H9 (cell line): ENCODE data around the gene AKAP5. TPM values are rescaled to one million over a fixed set of nuclear protein-coding genes. Genes with fewer than 3 reads are reported as not detected.

ENCODE experiments used
- DNase-seq: peaks from one replicate; pipeline ENCODE4 v3.0.0-alpha.2; 2017
- H2AFZ ChIP-seq: one replicate; pipeline ENCODE4 v1.6.1; 2013; ENCODE audit warnings: mild to moderate bottlenecking, low read length, control low read depth, moderate library complexity
- H2AK5ac ChIP-seq: 2 replicates; pipeline ENCODE4 v1.6.1; 2013; ENCODE audit warnings: low read length, control low read depth, mixed read lengths; ENCODE audit not compliant: insufficient read length
- H2BK120ac ChIP-seq: one replicate; pipeline ENCODE4 v1.6.1; 2013; ENCODE audit warnings: low read depth, mild to moderate bottlenecking, low read length, control low read depth, inconsistent platforms; ENCODE audit not compliant: poor library complexity, severe bottlenecking
- H2BK12ac ChIP-seq: 2 replicates; pipeline ENCODE4 v1.6.1; 2013; ENCODE audit warnings: low read length, control low read depth, mixed read lengths, low read depth; ENCODE audit not compliant: insufficient read length
- H2BK15ac ChIP-seq: 2 replicates; pipeline ENCODE4 v1.6.1; 2013; ENCODE audit warnings: low read depth, low read length, control low read depth
- H2BK20ac ChIP-seq: one replicate; pipeline ENCODE4 v1.6.1; 2013; ENCODE audit warnings: low read depth, mild to moderate bottlenecking, low read length, control low read depth, inconsistent platforms; ENCODE audit not compliant: poor library complexity, severe bottlenecking
- H2BK5ac ChIP-seq: 2 replicates; pipeline ENCODE4 v1.6.1; 2013; ENCODE audit warnings: low read length, control low read depth, mixed read lengths; ENCODE audit not compliant: insufficient read length
- H3K14ac ChIP-seq: 2 replicates; pipeline ENCODE4 v1.6.1; 2013; ENCODE audit warnings: low read length, control low read depth; ENCODE audit not compliant: insufficient read depth
- H3K18ac ChIP-seq: 2 replicates; pipeline ENCODE4 v1.6.1; 2013; ENCODE audit warnings: low read depth, mild to moderate bottlenecking, mixed read lengths, low read length, control low read depth; ENCODE audit not compliant: insufficient read length
- H3K23ac ChIP-seq: 2 replicates; pipeline ENCODE4 v1.6.1; 2013; ENCODE audit warnings: low read length, control low read depth, mixed read lengths, low read depth; ENCODE audit not compliant: insufficient read length
- H3K23me2 ChIP-seq: 2 replicates; pipeline ENCODE4 v1.6.1; 2013; ENCODE audit warnings: low read depth, mild to moderate bottlenecking, mixed read lengths, low read length, control low read depth; ENCODE audit not compliant: insufficient read length, poor library complexity, severe bottlenecking
- H3K27ac ChIP-seq: 2 replicates; pipeline ENCODE4 v1.5.1; 2013; ENCODE audit warnings: low read length, control low read depth, mixed read lengths, low read depth; ENCODE audit not compliant: insufficient read length
- H3K27me3 ChIP-seq: 2 replicates; pipeline ENCODE4 v1.6.1; 2013; ENCODE audit warnings: low read length, control low read depth, inconsistent platforms; ENCODE audit not compliant: insufficient read depth
- H3K4ac ChIP-seq: 2 replicates; pipeline ENCODE4 v1.6.1; 2013; ENCODE audit warnings: low read depth, mild to moderate bottlenecking, control low read depth, inconsistent platforms, low read length, moderate library complexity
- H3K4me1 ChIP-seq: 2 replicates; pipeline ENCODE4 v1.6.1; 2013; ENCODE audit warnings: low read length, control low read depth, inconsistent platforms; ENCODE audit not compliant: insufficient read depth
- H3K4me2 ChIP-seq: 2 replicates; pipeline ENCODE4 v1.6.1; 2013; ENCODE audit warnings: low read length, control low read depth, mixed read lengths; ENCODE audit not compliant: insufficient read length, insufficient read depth
- H3K56ac ChIP-seq: 2 replicates; pipeline ENCODE4 v1.6.1; 2013; ENCODE audit warnings: low read depth, mild to moderate bottlenecking, mixed read lengths, low read length, control low read depth; ENCODE audit not compliant: insufficient read length
- H3K79me1 ChIP-seq: 2 replicates; pipeline ENCODE4 v1.6.1; 2013; ENCODE audit warnings: low read depth, mild to moderate bottlenecking, moderate library complexity, low read length, control low read depth, inconsistent platforms; ENCODE audit not compliant: insufficient read depth, poor library complexity, severe bottlenecking
- H3K79me2 ChIP-seq: 2 replicates; pipeline ENCODE4 v1.6.1; 2013; ENCODE audit warnings: low read length, control low read depth, inconsistent platforms; ENCODE audit not compliant: insufficient read depth
- H3K9ac ChIP-seq: 2 replicates; pipeline ENCODE4 v1.6.1; 2013; ENCODE audit warnings: low read length, control low read depth, mixed read lengths; ENCODE audit not compliant: insufficient read length; ENCODE audit errors: extremely low read depth
- H3K9me3 ChIP-seq: one replicate; pipeline ENCODE4 v1.6.1; 2013; ENCODE audit warnings: low read depth, low read length, inconsistent platforms; ENCODE audit not compliant: control insufficient read depth
- H3T11ph ChIP-seq: one replicate; pipeline ENCODE4 v1.6.1; 2013; ENCODE audit warnings: mild to moderate bottlenecking, low read length, control low read depth, inconsistent platforms
- H4K20me1 ChIP-seq: one replicate; pipeline ENCODE4 v1.6.1; 2013; ENCODE audit not compliant: control insufficient read depth, insufficient read length, insufficient read depth
- H4K5ac ChIP-seq: 2 replicates; pipeline ENCODE4 v1.6.1; 2013; ENCODE audit warnings: low read depth, mild to moderate bottlenecking, mixed read lengths, low read length, control low read depth; ENCODE audit not compliant: insufficient read length
- H4K8ac ChIP-seq: replicated peaks from 2 replicates; pipeline ENCODE4 v1.6.1; 2013; ENCODE audit warnings: low read length, control low read depth, mixed read lengths, low read depth; ENCODE audit not compliant: insufficient read length
- H4K91ac ChIP-seq: 2 replicates; pipeline ENCODE4 v1.6.1; 2013; ENCODE audit warnings: low read depth, mild to moderate bottlenecking, moderate library complexity, mixed read lengths, low read length, control low read depth; ENCODE audit not compliant: insufficient read length
- H3K27ac Mint-ChIP-seq, 3 experiments: 2 replicates in 2 of 3; 3 replicates in 1 of 3; pipeline ENCODE4 v1.8.0; 2020 to 2021; ENCODE audit warnings: mixed read lengths in 3 of 3, mild to moderate bottlenecking in 1 of 3, moderate library complexity in 1 of 3
- H3K27me3 Mint-ChIP-seq: 2 replicates; pipeline ENCODE4 v1.8.0; 2021; ENCODE audit warnings: low read depth, mild to moderate bottlenecking, moderate library complexity, mixed read lengths
- H3K36me3 Mint-ChIP-seq, 3 experiments: 2 replicates in 2 of 3; 3 replicates in 1 of 3; pipeline ENCODE4 v1.8.0; 2020 to 2021; ENCODE audit warnings: low read depth in 3 of 3, mixed read lengths in 3 of 3; ENCODE audit not compliant: insufficient read depth in 1 of 3
- H3K4me1 Mint-ChIP-seq, 2 experiments: 2 replicates each; pipeline ENCODE4 v1.8.0; 2020; ENCODE audit warnings: mixed read lengths in 2 of 2
- H3K4me3 Mint-ChIP-seq, 2 experiments: 2 replicates in 1 of 2; 3 replicates in 1 of 2; pipeline ENCODE4 v1.8.0; 2020 to 2021; ENCODE audit warnings: mild to moderate bottlenecking in 2 of 2, mixed read lengths in 2 of 2, moderate library complexity in 1 of 2
- H3K9me3 Mint-ChIP-seq, 2 experiments: 2 replicates in 1 of 2; 3 replicates in 1 of 2; pipeline ENCODE4 v1.8.0; 2020; ENCODE audit warnings: mild to moderate bottlenecking in 2 of 2, mixed read lengths in 2 of 2, moderate library complexity in 1 of 2
- CTCF ChIP-seq: fragments of 200-600 bp; sonication (generic); conservative IDR thresholded peaks from 3 replicates; pipeline ENCODE4 v1.8.0; 2021; ENCODE audit warnings: antibody characterized with exemption, mild to moderate bottlenecking
- WGBS: extraction: QIAGEN DNeasy Blood & Tissue Kit; methylation state at CpG from one replicate; pipeline ENCODE4 v1.1.7; 2013; ENCODE audit warnings: missing lambda C conversion rate, low lambda C conversion rate, mixed read lengths; ENCODE audit not compliant: insufficient read length; ENCODE audit errors: extremely low coverage; 5-methylcytosine and 5-hydroxymethylcytosine counted together
- total RNA-seq: library from RNA; stranded (reverse); gene quantifications from 2 replicates; pipeline ENCODE4 v1.2.1, GENCODE V29; 2021

The AKAP5 gene
- total RNA-seq, 1 experiment from 2014 or later = 2.5 TPM

DNA sequence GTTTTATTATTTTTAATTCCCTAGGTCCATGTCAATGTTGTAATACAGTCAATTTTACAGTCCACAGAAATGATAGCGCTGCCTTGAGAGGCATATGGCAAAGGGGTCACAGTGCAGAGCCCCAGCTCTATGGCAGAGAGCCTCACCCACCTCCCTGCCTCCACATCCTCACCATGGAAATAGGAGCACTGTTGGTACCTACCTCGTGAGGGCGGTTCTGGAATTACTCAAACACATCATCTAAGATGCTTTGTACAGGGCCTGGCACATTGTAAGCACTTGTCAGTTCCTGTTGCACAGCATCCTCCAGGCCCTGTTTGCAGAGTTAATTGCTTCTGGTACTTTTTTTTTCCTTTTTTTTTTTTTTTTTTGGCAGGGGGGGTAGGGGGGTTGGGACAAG lies 4.1 kb upstream of the AKAP5 start:
- H3K27ac ChIP-seq = no peak overlapping the region
- no peaks in the 10 kb centered on the region for H3K9me3 ChIP-seq
- no peak overlapping the region for H2BK15ac ChIP-seq
- no peak overlapping the region for H3K14ac ChIP-seq
- H4K8ac ChIP-seq = no peak overlapping the region
- no peak overlapping the region for H3K23ac ChIP-seq
- H2AK5ac ChIP-seq = no peak overlapping the region
- no peak overlapping the region for H3K4me3 Mint-ChIP-seq
- H3K9ac ChIP-seq = no peak overlapping the region
- no peak overlapping the region for H3K4me2 ChIP-seq
- H3K4me1 ChIP-seq = no peaks in the 10 kb centered on the region
- no peak overlapping the region for H3T11ph ChIP-seq
- H3K9me3 Mint-ChIP-seq = no peaks in the 10 kb centered on the region
- no peak overlapping the region for H2BK5ac ChIP-seq
- no peak overlapping the region for H2BK20ac ChIP-seq
- peak overlapping the region in 1 of 3 experiments; percentile 50; a peak in 1 of 7 replicates for H3K27ac Mint-ChIP-seq
- H4K20me1 ChIP-seq = no peaks in the 10 kb centered on the region
- H3K36me3 Mint-ChIP-seq = peaks cover 14 to 43% (median 18%) of the 10 kb centered on the region in 3 experiments; a peak in 6 of 7 replicates
- no peak overlapping the region for H3K18ac ChIP-seq
- H3K79me2 ChIP-seq = no peaks in the 10 kb centered on the region
- H3K79me1 ChIP-seq = no peaks in the 10 kb centered on the region
- peaks cover 14% of the 10 kb centered on the region for H3K23me2 ChIP-seq
- TF ChIP-seq CTCF = no peak
- no peak overlapping the region for H3K4ac ChIP-seq
- DNase-seq = no peak
- no peak overlapping the region for H2BK120ac ChIP-seq
- H3K27me3 Mint-ChIP-seq = peaks cover 1% of the 10 kb centered on the region; the same call in 1 of the 2 replicates
- no peak overlapping the region for H3K56ac ChIP-seq
- H3K27me3 ChIP-seq = no peaks in the 10 kb centered on the region
- H2AFZ ChIP-seq = no peak overlapping the region
- no peak overlapping the region for H4K91ac ChIP-seq
- H2BK12ac ChIP-seq = no peak overlapping the region
- no peak overlapping the region for H4K5ac ChIP-seq
- H3K4me1 Mint-ChIP-seq = peaks cover 11 to 13% of the 10 kb centered on the region in 2 experiments
- WGBS = no CpG with 5 or more reads among the region's 3 CpGs
